NB4 (cell line): ENCODE results near the gene DDX55.

Experiments used
- MYC ChIP-seq: IDR thresholded peaks from 2 replicates; pipeline ENCODE4 v1.6.1; 2011; ENCODE audit warnings: low read depth, low read length
- POLR2A ChIP-seq: IDR thresholded peaks from 2 replicates; pipeline ENCODE4 v1.6.1; 2011; ENCODE audit warnings: mild to moderate bottlenecking; ENCODE audit not compliant: insufficient read length; ENCODE audit errors: extremely low read depth
- TF ChIP-seq, protein P1 (sequence below): IDR thresholded peaks from one replicate; pipeline ENCODE4 v1.5.1; 2012; ENCODE audit warnings: low read depth, low read length
- TF ChIP-seq, protein P2 (sequence below): IDR thresholded peaks from 2 replicates; pipeline ENCODE4 v1.6.1; 2011; ENCODE audit warnings: low read depth, low read length

DNA sequence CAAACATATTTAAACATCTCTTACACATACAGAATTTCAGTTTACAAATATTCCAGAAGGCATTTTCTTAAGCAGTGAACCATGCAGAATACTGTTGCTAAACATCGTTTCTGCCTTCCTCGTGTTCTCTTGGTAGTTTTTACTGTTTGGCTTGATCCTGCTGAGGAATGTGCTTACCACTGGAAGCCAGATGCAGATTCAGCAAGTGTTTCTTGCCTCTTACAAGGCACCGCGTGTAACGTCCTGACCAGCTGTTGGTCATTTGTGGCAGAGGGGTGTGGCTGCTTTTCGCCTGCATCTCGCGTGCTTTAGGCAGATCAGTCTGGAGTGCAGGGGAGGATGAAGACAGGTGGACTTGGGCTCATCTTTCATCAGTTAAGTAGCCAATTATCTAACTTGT lies 19.2 kb downstream of the DDX55 start:
- TF ChIP-seq, protein P1, sequence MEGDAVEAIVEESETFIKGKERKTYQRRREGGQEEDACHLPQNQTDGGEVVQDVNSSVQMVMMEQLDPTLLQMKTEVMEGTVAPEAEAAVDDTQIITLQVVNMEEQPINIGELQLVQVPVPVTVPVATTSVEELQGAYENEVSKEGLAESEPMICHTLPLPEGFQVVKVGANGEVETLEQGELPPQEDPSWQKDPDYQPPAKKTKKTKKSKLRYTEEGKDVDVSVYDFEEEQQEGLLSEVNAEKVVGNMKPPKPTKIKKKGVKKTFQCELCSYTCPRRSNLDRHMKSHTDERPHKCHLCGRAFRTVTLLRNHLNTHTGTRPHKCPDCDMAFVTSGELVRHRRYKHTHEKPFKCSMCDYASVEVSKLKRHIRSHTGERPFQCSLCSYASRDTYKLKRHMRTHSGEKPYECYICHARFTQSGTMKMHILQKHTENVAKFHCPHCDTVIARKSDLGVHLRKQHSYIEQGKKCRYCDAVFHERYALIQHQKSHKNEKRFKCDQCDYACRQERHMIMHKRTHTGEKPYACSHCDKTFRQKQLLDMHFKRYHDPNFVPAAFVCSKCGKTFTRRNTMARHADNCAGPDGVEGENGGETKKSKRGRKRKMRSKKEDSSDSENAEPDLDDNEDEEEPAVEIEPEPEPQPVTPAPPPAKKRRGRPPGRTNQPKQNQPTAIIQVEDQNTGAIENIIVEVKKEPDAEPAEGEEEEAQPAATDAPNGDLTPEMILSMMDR: no peak
- no peak for TF ChIP-seq POLR2A
- TF ChIP-seq, protein P2, sequence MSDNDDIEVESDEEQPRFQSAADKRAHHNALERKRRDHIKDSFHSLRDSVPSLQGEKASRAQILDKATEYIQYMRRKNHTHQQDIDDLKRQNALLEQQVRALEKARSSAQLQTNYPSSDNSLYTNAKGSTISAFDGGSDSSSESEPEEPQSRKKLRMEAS: no peak
- no peak for TF ChIP-seq MYC
